ENCODE results near the gene EIF5B.
"Not testable (repeated sequence)": the region's sequence is repeated elsewhere in the genome, so short reads cannot be mapped to it uniquely, and the experiment has no call there.

EIF5B gene

GRCh38 chr2:99340669-99341236 lies 3.6 kb downstream of the EIF5B start:
- H3K9me3 ChIP-seq (ENCODE audit: control insufficient read depth, low read depth, low read length) = no peaks in the 10 kb centered on the region
- no peaks in the 10 kb centered on the region for H3K36me3 ChIP-seq (ENCODE audit: control insufficient read depth, low read depth, low read length)
- no peak overlapping the region for H3K27ac ChIP-seq (ENCODE audit: low read length)
- no peak overlapping the region for H3K4me3 ChIP-seq (ENCODE audit: low read length)
- no peak overlapping the region for H3K9ac ChIP-seq (ENCODE audit: low read length)
- H3K4me1 ChIP-seq (ENCODE audit: control insufficient read depth, low read depth, low read length) = peaks cover 3% of the 10 kb centered on the region
- no peaks in the 10 kb centered on the region for H3K27me3 ChIP-seq (ENCODE audit: control insufficient read depth, insufficient read depth, low read length)

DNA sequence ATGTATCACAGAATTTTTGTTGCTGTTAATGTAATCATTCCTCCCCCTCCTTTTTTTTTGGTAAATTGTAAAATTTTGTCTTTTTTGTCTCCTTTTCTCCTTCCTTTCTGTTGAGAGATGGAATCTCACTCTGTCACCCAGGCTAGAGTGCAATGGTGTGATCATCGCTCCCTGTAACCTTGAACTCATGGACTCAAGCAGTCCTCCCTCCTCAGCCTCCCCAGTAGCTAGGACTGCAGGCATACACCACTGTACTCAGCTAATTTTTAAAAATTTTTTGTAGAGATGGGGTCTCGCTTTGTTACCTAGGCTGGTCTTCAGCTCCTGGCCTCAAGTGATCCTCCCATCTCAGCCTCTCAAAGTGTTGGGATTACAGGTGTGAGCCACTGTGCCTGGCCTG lies 5.3 kb downstream of the EIF5B start:
- no peaks in the 10 kb centered on the region for H3K9me3 ChIP-seq (ENCODE audit: control insufficient read depth, low read depth, low read length)
- H3K27me3 ChIP-seq (ENCODE audit: control insufficient read depth, insufficient read depth, low read length) = no peaks in the 10 kb centered on the region

DNA sequence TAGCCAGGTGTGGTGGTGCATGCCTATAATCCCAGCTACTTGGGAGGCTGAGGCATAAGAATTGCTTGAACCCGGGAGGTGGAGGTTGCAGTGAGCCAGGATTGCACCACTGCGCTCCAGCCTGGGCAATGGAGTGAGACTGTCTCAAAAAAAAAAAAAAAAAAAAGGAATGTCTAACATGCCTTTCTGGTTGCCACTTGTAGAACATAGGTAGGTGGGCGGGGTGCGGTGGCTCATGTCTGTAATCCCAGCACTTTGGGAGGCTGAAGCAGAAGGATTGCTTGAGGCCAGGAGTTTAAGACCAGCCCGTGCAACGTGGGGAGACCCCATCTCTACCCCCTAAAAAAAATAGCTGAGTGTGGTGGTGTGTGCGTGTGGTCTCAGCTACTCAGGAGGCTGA lies 8.3 kb downstream of the EIF5B start:
- not testable (repeated sequence) for H3K36me3 ChIP-seq (ENCODE audit: control insufficient read depth, low read depth, low read length); H3K27ac ChIP-seq (ENCODE audit: low read length); H3K9me3 ChIP-seq (ENCODE audit: control insufficient read depth, low read depth, low read length); H3K4me1 ChIP-seq (ENCODE audit: control insufficient read depth, low read depth, low read length); H3K27me3 ChIP-seq (ENCODE audit: control insufficient read depth, insufficient read depth, low read length); H3K4me3 ChIP-seq (ENCODE audit: low read length); H3K9ac ChIP-seq (ENCODE audit: low read length)

More for the DNA sequence above, 5.3 kb downstream of the EIF5B start:
- Histone ChIP-seq H3K9ac (ENCODE audit: low read length) (no peak overlapping the region), H3K27ac (ENCODE audit: low read length) (no peak overlapping the region), H3K4me3 (ENCODE audit: low read length) (no peak overlapping the region), H3K36me3 (ENCODE audit: control insufficient read depth, low read depth, low read length) (no peaks in the 10 kb centered on the region), H3K4me1 (ENCODE audit: control insufficient read depth, low read depth, low read length) (peaks cover 3% of the 10 kb centered on the region)

GRCh38 chr2:99346218-99346617 lies 9.0 kb downstream of the EIF5B start:
- Histone ChIP-seq H3K9ac (ENCODE audit: low read length) (no peak overlapping the region), H3K27ac (ENCODE audit: low read length) (no peak overlapping the region), H3K36me3 (ENCODE audit: control insufficient read depth, low read depth, low read length) (no peaks in the 10 kb centered on the region), H3K27me3 (ENCODE audit: control insufficient read depth, insufficient read depth, low read length) (no peaks in the 10 kb centered on the region), H3K4me1 (ENCODE audit: control insufficient read depth, low read depth, low read length) (no peaks in the 10 kb centered on the region), H3K4me3 (ENCODE audit: low read length) (no peak overlapping the region), H3K9me3 (ENCODE audit: control insufficient read depth, low read depth, low read length) (no peaks in the 10 kb centered on the region)

DNA sequence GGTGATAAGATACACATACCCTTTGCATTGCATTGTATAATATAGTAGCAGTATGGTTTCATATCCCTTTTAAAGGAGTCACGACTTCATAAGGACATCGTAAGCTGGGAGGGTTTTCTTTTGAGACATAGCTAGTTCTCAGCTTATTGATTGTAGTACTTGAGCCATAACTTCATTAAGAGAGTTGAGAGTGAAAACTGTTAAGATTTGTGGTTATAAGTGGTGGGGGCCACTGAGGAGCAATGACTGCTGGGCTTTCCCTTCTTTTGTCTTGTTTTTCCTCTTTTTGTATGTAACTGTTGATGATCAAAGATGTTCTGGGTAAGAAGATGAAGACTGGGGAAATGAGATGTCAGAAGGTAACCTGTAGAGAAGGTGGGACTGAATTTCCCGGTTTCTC lies 11.0 kb downstream of the EIF5B start:
- no peak overlapping the region for H3K9ac ChIP-seq (ENCODE audit: low read length)
- H3K4me3 ChIP-seq (ENCODE audit: low read length) = no peak overlapping the region
- no peaks in the 10 kb centered on the region for H3K36me3 ChIP-seq (ENCODE audit: control insufficient read depth, low read depth, low read length)
- H3K9me3 ChIP-seq (ENCODE audit: control insufficient read depth, low read depth, low read length) = no peaks in the 10 kb centered on the region
- no peaks in the 10 kb centered on the region for H3K4me1 ChIP-seq (ENCODE audit: control insufficient read depth, low read depth, low read length)
- no peak overlapping the region for H3K27ac ChIP-seq (ENCODE audit: low read length)
- no peaks in the 10 kb centered on the region for H3K27me3 ChIP-seq (ENCODE audit: control insufficient read depth, insufficient read depth, low read length)

DNA sequence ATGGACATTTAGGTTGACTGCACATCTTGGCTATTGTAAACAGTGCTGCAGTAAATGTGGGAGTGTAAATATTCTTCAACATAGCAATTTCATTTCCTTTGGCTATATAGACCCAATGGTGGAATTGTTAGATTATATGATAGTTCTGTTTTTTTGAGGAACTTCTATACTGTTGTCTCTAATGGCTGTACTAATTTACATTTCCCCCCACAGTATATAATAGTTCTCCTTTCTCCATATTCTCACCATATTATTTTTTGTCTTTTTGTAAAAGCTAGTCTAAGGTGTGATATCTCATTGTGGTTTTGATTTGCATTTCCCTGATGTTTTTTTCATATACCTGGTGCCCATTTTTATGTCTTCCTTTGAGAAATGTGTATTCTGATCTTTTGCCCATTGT lies 13.0 kb downstream of the EIF5B start:
- Histone ChIP-seq H3K9ac (ENCODE audit: low read length) (no peak overlapping the region), H3K27ac (ENCODE audit: low read length) (no peak overlapping the region)

DNA sequence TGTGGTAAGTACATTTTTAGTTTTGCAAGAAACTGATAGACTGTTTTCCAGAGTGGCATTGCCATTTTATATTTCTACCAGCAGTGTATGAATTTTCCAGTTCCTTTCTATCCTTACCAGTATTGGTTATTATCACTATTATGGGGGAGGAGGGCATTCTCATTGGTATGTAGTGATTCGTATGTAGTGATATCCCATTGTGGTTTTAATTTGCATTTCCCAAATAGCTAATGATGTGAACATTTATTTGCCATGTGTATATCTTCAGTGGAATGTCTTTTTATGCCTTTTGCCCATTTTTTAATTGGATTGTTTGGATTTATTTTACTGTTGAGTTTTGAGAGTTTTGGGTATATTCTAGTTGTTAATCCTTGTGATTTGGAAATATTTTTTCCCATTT lies 16.9 kb downstream of the EIF5B start:
- Histone ChIP-seq H3K4me3 (ENCODE audit: low read length) (no peak overlapping the region), H3K27ac (ENCODE audit: low read length) (no peak overlapping the region), H3K27me3 (ENCODE audit: control insufficient read depth, insufficient read depth, low read length) (no peaks in the 10 kb centered on the region), H3K9ac (ENCODE audit: low read length) (no peak overlapping the region), H3K9me3 (ENCODE audit: control insufficient read depth, low read depth, low read length) (no peaks in the 10 kb centered on the region), H3K4me1 (ENCODE audit: control insufficient read depth, low read depth, low read length) (no peaks in the 10 kb centered on the region), H3K36me3 (ENCODE audit: control insufficient read depth, low read depth, low read length) (no peaks in the 10 kb centered on the region)

More for the DNA sequence above, 13.0 kb downstream of the EIF5B start:
- no peaks in the 10 kb centered on the region for H3K27me3 ChIP-seq (ENCODE audit: control insufficient read depth, insufficient read depth, low read length)
- no peaks in the 10 kb centered on the region for H3K4me1 ChIP-seq (ENCODE audit: control insufficient read depth, low read depth, low read length)
- no peaks in the 10 kb centered on the region for H3K9me3 ChIP-seq (ENCODE audit: control insufficient read depth, low read depth, low read length)
- H3K4me3 ChIP-seq (ENCODE audit: low read length) = no peak overlapping the region
- no peaks in the 10 kb centered on the region for H3K36me3 ChIP-seq (ENCODE audit: control insufficient read depth, low read depth, low read length)

GRCh38 chr2:99354825-99355224 lies 17.6 kb downstream of the EIF5B start:
- not testable (repeated sequence) for H3K27ac ChIP-seq (ENCODE audit: low read length); H3K36me3 ChIP-seq (ENCODE audit: control insufficient read depth, low read depth, low read length); H3K9ac ChIP-seq (ENCODE audit: low read length); H3K4me1 ChIP-seq (ENCODE audit: control insufficient read depth, low read depth, low read length); H3K4me3 ChIP-seq (ENCODE audit: low read length); H3K9me3 ChIP-seq (ENCODE audit: control insufficient read depth, low read depth, low read length); H3K27me3 ChIP-seq (ENCODE audit: control insufficient read depth, insufficient read depth, low read length)

GRCh38 chr2:99356853-99357252 lies 19.7 kb downstream of the EIF5B start:
- no peaks in the 10 kb centered on the region for H3K4me1 ChIP-seq (ENCODE audit: control insufficient read depth, low read depth, low read length)
- no peaks in the 10 kb centered on the region for H3K9me3 ChIP-seq (ENCODE audit: control insufficient read depth, low read depth, low read length)
- no peak overlapping the region for H3K9ac ChIP-seq (ENCODE audit: low read length)
- H3K27ac ChIP-seq (ENCODE audit: low read length) = no peak overlapping the region
- no peaks in the 10 kb centered on the region for H3K27me3 ChIP-seq (ENCODE audit: control insufficient read depth, insufficient read depth, low read length)
- H3K36me3 ChIP-seq (ENCODE audit: control insufficient read depth, low read depth, low read length) = peaks cover 8% of the 10 kb centered on the region
- no peak overlapping the region for H3K4me3 ChIP-seq (ENCODE audit: low read length)

DNA sequence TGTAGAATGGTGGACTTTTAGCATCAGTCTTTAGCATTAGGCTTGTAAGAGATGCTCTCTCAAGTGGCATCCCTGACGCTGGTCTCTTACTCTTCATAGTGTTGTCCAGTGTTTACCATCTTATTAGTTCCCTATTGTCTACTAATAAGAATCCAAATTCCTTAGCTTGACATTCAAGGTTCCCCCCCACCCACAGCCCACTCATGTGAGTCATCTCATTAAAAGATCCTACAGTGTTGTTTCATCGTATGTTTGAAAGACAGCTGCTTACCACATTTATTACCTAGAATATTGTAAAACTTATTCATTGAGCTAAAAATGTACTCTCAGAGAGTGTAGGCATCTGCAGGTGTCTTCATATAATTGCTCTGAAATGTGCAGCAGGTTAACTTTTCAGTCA lies 28.5 kb downstream of the EIF5B start:
- Histone ChIP-seq H3K4me3 (ENCODE audit: low read length) (no peak overlapping the region), H3K9me3 (ENCODE audit: control insufficient read depth, low read depth, low read length) (no peaks in the 10 kb centered on the region), H3K9ac (ENCODE audit: low read length) (no peak overlapping the region), H3K36me3 (ENCODE audit: control insufficient read depth, low read depth, low read length) (peaks cover 77% of the 10 kb centered on the region), H3K27ac (ENCODE audit: low read length) (no peak overlapping the region), H3K4me1 (ENCODE audit: control insufficient read depth, low read depth, low read length) (no peaks in the 10 kb centered on the region), H3K27me3 (ENCODE audit: control insufficient read depth, insufficient read depth, low read length) (no peaks in the 10 kb centered on the region)

DNA sequence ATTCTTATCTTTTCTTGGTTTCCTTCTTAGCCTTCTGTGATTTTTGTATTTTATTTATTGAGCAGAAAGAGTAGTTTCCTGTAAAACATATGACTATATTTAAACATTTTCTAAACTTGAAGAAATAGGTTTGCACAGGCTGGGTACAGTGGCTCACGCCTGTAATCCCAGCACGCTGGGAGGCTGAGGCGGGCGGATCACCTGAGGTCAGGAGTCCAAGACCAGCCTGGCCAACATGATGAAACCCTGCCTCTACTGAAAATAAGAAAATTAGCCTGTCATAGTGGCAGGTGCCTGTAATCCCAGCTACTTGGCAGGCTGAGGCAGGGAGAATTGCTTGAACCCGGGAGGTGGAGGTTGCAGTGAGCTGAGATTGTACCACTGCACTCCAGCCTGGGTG lies 31.7 kb downstream of the EIF5B start:
- H3K9me3 ChIP-seq (ENCODE audit: control insufficient read depth, low read depth, low read length); H3K4me3 ChIP-seq (ENCODE audit: low read length); H3K27me3 ChIP-seq (ENCODE audit: control insufficient read depth, insufficient read depth, low read length); H3K4me1 ChIP-seq (ENCODE audit: control insufficient read depth, low read depth, low read length); H3K27ac ChIP-seq (ENCODE audit: low read length); H3K9ac ChIP-seq (ENCODE audit: low read length): not testable (repeated sequence)
- peaks cover 87% of the 10 kb centered on the region for H3K36me3 ChIP-seq (ENCODE audit: control insufficient read depth, low read depth, low read length)

GRCh38 chr2:99373144-99373543 lies 36.0 kb downstream of the EIF5B start:
- H3K9me3 ChIP-seq (ENCODE audit: control insufficient read depth, low read depth, low read length) = no peaks in the 10 kb centered on the region
- no peak overlapping the region for H3K9ac ChIP-seq (ENCODE audit: low read length)
- peaks cover 76% of the 10 kb centered on the region for H3K36me3 ChIP-seq (ENCODE audit: control insufficient read depth, low read depth, low read length)
- H3K4me3 ChIP-seq (ENCODE audit: low read length) = no peak overlapping the region
- H3K27ac ChIP-seq (ENCODE audit: low read length) = no peak overlapping the region
- no peaks in the 10 kb centered on the region for H3K27me3 ChIP-seq (ENCODE audit: control insufficient read depth, insufficient read depth, low read length)
- H3K4me1 ChIP-seq (ENCODE audit: control insufficient read depth, low read depth, low read length) = no peaks in the 10 kb centered on the region

Data from iPS-18a (cell line).